NCI-H526 (cell line): ENCODE results near the gene TMEM39A.
A peak's percentile ranks its signal among the peaks of the same experiment; 100 is the strongest.

ENCODE experiments used
- DNase-seq, 2 experiments: peaks; one replicate each; lab custom pipeline; 2025; lab: John Stamatoyannopoulos, UW

The TMEM39A gene, protein sequence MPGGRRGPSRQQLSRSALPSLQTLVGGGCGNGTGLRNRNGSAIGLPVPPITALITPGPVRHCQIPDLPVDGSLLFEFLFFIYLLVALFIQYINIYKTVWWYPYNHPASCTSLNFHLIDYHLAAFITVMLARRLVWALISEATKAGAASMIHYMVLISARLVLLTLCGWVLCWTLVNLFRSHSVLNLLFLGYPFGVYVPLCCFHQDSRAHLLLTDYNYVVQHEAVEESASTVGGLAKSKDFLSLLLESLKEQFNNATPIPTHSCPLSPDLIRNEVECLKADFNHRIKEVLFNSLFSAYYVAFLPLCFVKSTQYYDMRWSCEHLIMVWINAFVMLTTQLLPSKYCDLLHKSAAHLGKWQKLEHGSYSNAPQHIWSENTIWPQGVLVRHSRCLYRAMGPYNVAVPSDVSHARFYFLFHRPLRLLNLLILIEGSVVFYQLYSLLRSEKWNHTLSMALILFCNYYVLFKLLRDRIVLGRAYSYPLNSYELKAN

DNA sequence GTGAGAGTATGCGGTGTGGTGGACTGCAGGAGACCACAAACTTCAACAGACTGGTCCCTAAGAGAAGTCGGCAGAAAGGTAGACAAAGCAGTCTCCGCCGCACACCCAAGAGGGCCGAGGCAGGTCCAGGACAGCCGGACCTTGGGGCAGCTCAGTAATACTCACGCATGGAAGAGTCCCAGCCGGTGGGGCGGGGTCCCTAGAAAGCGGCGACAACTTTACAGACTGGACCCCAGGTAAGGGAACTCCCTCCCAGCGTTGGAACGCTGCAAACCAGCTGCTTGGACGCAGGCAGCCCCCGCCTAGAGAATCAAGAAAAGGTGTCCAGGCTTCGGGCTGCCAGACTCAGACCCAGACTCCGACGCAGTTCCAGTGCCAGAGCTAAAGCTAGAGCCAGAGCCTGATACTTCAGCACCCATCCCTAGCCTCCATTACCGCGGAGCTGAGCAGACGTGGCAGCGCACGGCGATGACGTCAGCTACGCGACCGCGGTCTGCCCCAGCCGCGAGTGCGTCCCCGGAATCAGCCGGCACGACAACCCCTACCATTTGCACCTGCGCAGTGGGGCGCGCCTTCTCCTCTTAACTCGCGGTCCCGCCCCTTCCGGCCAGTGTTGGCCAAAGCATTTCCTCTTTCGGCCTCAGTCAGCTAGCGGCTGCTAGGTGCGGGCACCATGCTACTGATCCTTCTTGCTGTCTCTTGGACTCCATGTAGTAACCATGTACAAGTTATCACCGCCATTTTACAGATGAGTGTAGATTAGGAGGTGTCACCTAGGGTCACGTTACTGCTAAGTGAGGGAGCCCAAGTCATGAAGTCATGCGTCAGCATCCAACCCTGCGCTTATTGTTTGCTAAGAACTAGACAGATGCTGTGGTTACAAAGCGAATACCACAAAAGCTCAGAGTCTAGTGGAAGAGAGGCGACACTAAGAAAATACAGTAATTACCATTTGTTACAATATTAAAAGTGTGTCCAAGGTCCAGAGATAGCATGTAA is at the start of gene TMEM39A:
Gene TMEM39A, minus strand, starts transcription at position 445 of the 999 bp plus-strand sequence. CDS start 1,541 bp downstream, outside the sequence.
- DNase-seq, result peak; percentile 91 to 97

DNA sequence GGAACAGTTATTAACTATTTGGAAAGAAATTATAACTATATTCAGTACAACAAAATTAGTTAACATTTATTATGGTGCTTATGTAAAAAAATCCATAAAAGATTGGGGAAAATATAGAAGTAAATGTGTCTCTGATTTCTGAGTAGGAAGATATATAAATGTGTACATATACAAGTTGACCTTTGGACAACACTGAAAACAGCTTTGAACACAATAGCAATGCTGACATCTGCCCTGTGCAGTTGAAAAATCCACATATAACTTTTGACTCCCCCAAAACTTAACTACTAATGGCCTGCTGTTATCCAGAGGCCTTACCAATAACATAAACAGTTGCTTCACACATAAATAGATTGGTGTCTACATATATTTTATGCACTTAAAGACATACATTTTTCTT is 47.3 kb upstream of the TMEM39A start:
- no peak for DNase-seq

DNA sequence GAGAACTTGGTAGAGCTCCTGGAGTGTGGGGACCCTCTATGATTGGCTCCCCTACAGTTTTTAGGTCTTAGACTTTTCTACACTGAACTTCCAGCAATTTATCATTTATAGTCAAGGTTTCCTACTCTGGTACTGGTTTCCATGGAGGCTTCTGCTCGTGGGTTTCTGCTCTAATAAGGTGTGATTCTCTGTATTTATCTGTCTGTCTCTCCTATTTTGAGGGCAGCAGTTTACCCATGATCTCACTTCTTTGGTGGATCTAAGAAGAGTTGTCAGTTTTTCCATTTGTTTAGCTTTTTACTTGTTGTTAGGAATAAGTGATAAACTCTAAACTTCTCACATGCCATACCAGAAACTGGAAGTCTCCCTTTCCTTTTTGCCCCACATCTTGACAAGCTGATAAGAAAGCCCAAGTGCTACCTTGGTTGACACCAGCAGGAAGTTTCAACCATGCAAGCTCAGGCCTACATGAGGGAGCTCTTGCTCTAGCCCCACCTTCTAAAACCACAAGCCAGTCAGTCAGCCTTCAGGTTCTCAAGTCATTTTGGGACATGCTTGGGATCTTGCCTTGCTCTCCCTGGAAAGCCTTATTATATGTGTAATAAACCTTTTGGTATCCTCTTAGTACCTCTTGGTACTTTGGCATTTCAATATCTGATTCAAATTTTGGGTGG is 44.9 kb upstream of the TMEM39A start:
- no peak for DNase-seq

DNA sequence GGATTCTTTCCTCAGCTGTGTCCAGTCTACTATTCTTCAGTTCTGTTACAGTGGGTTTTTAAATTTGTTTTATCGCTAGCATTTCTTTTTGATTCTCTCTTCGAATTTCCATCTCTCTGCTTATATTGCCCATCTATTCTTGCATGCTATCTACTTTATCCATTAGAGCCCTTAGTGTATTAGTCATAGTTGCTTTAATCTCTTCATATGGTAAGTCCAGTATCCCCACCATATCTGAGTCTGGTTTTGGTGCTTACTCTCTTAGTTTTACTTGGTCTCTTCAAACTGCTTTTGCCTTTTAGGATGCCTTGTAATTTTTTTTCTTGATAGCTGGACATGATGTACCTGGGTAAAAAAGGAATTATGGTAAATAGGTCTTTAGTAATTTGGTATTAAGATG is 44.0 kb upstream of the TMEM39A start:
- DNase-seq, result no peak

DNA sequence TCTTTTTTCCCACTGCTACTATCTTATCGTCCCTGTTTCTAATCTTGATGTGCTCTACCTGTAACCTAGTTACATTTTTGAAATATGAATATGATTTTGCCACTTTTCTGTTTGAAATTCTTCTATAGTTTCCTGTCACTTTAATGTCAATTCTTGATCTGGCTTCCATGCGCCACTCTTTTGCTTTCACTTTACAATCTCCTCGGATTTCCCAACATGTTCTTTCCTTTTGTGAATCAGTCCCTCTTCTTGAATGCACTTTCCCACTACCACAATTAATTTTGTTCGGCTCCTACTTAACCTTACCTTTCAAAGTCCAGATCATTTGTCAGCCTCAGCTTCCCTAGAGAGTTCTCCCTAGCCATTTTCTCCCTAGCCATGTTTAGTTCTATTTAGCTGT is 43.2 kb upstream of the TMEM39A start:
- no peak for DNase-seq

DNA sequence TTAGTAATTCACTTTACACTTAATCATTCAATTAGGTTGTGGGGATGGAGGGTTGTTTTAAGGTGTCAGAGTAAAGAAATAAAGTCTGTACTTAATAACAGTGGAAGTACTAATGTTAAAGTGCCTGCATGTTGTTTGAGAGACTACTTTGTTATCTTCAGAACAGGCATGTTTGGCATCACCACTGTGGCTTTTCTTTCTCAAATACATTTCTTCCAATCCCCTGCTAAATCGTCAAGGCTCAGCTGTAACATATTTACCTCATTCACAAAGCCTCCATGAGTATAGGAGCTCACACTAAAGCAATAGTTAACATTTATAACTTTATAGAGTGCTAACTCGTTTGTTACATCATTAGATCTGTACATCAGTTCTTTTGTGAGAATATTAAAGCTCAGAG is 37.5 kb upstream of the TMEM39A start:
- no peak for DNase-seq

DNA sequence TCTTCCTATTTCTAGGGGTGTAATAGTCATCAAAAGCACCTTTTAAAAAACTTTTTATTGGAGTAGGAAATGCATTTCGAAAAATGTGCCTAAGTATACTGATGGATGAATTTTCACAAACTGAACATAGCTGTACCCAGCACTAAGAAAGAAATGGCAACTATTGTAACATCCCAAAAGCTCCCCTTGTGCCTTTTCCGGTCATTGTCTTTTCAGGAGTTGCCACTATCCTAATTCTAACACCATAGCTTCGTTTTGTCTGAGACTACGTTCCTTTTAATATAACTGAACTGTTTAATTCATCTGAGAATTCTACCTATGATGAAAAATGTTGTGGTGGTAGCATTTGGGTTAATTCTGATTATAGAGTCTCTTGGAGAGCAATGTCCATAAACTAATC is 36.9 kb upstream of the TMEM39A start:
- no peak for DNase-seq

DNA sequence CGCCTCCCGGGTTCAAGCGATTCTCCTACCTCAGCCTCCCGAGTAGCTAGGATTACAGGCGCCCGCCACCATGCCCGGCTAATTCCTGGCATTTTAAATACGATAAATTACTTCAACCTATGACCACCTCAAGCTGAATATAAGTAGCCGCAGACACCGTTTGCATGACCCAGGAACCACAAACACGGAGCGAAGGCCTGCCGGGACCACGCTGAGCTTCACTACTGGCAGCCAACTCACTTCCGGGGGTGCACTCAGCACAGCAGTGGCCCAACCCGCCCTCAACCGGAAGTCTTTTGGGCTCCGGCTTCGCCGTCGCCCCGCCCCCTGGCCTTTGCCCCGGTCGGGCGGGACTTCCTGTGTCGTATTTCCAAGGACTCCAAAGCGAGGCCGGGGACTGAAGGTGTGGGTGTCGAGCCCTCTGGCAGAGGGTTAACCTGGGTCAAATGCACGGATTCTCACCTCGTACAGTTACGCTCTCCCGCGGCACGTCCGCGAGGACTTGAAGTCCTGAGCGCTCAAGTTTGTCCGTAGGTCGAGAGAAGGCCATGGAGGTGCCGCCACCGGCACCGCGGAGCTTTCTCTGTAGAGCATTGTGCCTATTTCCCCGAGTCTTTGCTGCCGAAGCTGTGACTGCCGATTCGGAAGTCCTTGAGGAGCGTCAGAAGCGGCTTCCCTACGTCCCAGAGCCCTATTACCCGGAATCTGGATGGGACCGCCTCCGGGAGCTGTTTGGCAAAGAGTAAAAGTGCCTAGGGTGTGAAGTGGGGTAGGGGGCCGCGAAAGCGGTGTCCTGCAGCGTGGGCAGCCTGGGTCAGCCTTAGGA is 35.0 kb upstream of the TMEM39A start, which contains the start of gene TIMMDC1:
Gene TIMMDC1, plus strand, starts transcription at position 362 of the 826 bp plus-strand sequence. Its CDS starts 187 bp downstream, at position 549.
- DNase-seq, result peak; percentile 87 to 96

DNA sequence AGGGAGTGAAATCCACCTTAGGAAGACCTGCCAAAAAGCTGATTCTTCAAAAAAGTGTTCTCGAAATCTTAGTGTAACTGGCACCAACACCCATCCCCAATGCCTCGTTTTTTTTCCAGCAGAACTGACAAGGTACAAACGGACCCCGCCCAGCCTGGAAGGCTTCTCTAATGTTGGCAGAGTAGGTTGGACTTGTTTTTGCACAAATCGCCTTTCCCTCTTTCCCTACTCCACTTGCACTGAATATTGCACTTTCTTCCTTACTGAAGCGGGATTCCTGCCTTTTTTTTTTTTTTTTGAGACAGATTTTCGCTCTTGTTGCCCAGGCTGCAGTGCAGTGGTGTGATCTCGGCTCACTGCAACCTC is 34.4 kb upstream of the TMEM39A start:
- DNase-seq, result no peak

DNA sequence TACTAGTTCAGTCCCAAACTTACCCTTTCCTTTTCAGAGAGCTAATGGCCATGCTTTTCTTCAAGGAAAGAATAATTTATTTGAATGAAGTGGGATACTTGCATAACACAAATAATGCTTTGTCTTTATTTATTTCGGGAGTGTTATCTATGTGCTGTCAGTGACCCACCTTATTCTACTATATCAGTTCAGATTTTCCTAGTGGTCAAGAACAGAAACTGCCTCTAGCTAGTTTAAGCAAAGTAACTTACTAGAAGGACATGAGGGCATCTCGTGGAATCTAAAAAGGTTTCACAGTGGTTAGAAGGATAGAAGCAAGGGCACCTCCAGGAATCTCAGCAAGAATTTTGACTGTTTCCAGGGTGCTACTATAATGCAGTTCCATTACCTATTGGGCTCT is 31.2 kb upstream of the TMEM39A start:
- no peak for DNase-seq

DNA sequence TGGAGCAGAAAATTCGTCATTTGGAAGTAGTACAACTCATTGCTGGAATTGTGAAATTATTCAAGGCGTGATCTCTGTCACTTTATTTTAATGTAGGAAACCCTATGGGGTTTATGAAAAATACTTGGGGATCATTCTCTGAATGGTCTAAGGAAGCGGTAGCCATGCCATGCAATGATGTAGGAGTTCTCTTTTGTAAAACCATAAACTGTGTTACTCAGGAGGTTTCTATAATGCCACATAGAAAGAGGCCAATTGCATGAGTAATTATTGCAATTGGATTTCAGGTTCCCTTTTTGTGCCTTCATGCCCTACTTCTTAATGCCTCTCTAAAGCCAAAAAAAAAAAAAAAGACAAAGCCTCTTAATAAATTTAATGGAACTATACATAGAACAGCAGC is 29.4 kb upstream of the TMEM39A start:
- no peak for DNase-seq

DNA sequence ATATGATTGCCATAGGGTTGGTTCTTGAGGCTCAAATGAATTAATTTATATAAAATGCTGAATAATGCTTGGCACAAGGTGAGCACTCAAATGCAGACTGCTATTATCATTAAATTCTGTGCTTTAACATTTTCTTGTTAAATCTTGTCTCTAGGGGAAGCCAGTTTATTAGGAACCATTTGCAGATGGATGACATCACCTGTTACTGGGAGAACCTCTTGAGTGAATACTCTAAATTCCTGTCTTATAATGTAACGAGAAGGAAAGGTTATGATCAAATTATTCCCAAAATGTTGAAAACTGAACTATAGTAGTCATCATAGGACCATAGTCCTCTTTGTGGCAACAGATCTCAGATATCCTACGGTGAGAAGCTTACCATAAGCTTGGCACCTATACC is 28.7 kb upstream of the TMEM39A start:
- no peak for DNase-seq

DNA sequence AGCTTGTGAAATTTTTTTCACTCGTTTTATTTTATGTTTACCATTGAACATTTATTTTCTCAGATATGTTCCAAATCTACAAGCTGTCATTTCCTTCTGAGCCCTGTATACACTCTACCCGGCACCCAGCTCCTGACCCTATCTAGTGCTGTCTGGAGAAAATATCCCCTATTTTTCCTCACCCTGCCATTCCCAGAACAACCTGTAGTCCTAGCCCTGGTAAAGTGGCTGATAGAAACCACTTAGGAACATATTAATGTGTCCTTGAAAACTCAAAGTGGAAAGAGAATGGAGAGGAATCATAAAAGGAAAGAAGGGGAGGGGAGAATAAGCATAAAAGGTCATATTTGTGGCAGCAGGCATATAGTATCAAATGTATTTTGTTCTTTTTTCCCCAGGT is 26.7 kb upstream of the TMEM39A start:
- no peak for DNase-seq

DNA sequence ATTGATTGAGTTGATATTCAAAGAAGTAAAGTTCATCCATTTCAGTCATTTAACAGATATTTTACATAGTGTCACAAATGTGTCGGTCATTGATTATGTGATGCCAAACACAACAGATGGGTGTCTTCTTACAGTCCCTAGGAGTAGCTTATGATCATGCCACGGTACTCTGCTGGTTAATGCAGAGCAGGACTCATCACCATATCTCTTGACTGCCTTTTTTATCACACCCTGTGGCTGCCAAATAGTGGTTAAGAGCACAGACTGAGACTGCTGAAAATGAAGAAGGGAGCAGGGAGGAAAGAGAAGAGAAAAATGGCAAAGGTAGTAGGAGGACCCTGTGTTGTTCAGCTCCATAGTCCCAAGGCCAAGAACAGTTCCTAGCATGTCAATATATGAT is 22.1 kb upstream of the TMEM39A start:
- no peak for DNase-seq

DNA sequence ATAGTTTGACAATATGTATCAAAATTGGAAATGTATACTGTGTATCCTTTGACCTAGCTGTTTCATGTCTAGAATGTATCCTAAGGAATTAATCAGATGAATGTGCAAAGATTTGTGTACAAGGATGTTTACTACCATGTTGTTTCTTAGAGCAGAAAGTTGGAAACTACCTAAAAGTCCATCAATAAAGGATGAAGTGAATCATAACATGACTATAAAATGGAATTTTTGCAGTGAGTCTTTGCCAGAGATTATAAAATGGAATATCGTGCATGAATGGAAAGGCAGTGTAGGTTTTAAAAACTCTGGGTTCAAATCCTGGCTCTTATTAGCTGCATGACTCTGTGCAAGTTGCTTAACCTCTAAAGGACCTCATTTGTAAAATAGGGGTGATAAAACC is 19.7 kb upstream of the TMEM39A start:
- no peak for DNase-seq

DNA sequence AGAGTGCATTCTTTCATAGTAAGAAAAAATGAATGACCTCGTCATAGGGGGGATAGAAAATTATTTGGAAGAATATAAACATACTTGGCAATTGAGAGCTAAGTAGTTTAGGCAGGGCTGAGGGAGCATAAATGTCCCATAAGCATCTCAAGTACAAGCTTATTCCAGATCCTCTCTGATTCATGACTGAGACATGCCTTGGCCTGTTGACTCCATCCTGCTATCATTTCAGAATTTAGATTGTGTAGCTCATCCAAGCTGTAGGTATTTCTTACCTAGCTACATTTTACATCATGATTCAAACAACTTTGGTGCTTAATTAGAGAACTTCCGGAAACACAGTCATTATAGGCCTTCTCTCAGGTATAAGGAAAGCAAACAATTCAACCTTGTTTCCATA is 17.7 kb upstream of the TMEM39A start:
- DNase-seq, result no peak

DNA sequence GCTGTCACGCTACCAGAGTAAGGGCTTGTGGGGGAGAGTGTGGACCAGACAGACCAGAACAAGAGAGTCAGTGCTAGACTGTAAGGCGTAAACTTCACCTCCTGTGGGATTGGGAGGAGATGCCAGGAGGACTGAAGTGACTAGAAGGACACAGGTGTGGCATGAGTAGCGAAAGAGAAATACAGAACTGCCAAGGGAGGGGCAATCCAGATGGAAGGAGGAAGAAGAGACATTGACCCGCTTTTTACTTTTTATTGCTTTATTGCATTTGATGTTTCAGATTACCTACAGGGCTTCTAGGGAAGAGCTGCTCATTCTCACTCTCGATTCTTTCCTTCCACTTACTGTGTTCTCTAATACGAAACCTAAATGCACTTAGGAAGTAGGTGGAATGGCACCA is 7.5 kb upstream of the TMEM39A start:
- DNase-seq, result no peak

DNA sequence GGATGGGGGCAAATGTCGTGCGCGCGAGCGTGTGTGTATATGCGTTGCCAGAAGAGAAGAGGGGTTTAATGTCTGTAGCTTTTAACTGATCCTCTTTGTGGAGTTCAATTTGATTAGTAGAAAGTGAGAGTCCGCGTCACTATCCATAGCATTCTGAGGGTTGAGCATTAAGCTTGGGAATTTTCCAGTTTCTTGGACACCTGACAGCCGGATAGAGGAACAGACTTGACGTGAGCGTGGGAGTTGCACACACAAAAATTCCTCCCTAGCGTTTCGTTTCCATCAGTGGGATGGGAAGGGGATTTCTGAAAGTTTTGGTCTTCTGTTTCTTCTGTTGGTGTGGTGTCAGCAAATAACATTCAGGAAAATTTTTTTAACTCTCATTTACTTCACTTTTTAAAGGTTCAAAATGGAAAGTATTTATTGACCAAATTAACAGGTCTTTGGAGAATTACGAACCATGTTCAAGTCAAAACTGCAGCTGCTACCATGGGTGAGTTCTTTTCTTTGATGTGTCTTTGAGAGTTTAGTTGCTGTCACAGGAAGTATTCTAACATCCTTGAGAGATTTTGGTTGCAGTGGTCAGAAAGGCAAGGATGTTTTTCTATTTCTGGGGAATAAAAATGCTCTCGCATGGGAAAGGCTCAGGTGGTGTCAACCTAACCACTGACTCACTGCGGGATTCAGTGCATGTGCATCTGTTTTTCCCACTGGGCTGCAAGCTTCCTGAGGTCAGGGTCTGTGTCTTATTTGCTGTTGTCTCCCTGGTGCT is 6.2 kb upstream of the TMEM39A start:
- DNase-seq, result peak in 1 of 2 experiments; percentile 30

DNA sequence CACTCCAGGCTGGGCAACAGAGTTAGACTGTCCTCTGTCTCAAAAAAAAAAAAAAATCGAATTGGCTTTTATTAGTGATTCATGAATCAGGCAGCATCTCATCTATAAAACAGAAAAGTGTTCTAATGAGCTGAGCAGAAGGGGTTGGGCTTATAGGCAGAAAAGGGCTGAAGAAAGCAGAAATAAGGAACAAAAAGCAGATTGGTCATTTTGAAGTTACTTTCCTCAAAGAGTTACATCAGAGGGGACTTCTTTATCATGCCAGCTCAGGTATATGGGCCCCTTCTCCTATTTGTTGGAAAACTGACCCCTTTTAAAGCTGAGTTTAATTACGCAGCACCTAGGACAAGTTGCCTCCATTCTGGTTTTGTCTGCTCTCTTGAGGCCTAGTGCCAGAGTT is 4.6 kb upstream of the TMEM39A start:
- DNase-seq, result no peak

DNA sequence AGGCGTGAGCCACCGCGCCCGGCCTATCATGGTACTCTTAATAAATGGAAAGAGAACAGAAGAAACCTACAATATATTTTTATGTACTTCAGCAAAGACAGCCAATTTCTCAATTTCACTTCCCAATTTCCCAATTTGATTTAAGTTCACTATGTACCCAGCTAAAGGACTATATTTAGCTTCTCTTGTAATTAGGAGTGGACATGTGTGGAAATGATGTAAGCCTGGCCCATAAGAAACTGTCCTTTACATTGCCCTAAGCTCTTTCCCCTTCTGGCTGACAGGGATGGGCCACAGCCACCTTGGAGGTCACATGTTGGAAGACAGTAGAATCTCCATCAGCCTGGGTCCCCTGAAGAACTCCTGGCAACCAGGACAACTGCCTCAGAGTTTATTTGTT is 6.2 kb downstream of the TMEM39A start:
- DNase-seq, result no peak
